NB4 (cell line): ENCODE results near the gene LCNL1.

ENCODE experiments used
- DNase-seq: peaks from one replicate; pipeline ENCODE4 v3.0.0; 2010; ENCODE audit warnings: low read depth
- H3K4me3 ChIP-seq: one replicate; pipeline ENCODE4 v1.5.1; 2011; ENCODE audit warnings: mild to moderate bottlenecking, low read depth, low read length, moderate library complexity
- CTCF ChIP-seq: IDR thresholded peaks from one replicate; pipeline ENCODE4 v1.5.1; 2012; ENCODE audit warnings: low read depth, low read length
- MAX ChIP-seq: IDR thresholded peaks from 2 replicates; pipeline ENCODE4 v1.6.1; 2011; ENCODE audit warnings: low read depth, low read length
- MYC ChIP-seq: IDR thresholded peaks from 2 replicates; pipeline ENCODE4 v1.6.1; 2011; ENCODE audit warnings: low read depth, low read length
- POLR2A ChIP-seq: IDR thresholded peaks from 2 replicates; pipeline ENCODE4 v1.6.1; 2011; ENCODE audit warnings: mild to moderate bottlenecking; ENCODE audit not compliant: insufficient read length; ENCODE audit errors: extremely low read depth

Gene LCNL1

GRCh38 chr9:137012694-137013570 is 30.1 kb downstream of the LCNL1 start:
- no peak overlapping the region for H3K4me3 ChIP-seq
- TF ChIP-seq MYC (no peak), POLR2A (no peak), CTCF (no peak), MAX (no peak)
- no peak for DNase-seq

- TF ChIP-seq CTCF (no peak), MYC (no peak), MAX (no peak), POLR2A (no peak)
- no peak for DNase-seq
- no peak overlapping the region for H3K4me3 ChIP-seq
Observed at GRCh38 chr9:137013571-137013940, 30.8 kb downstream of the LCNL1 start.

- no peak for DNase-seq
- no peak overlapping the region for H3K4me3 ChIP-seq
- TF ChIP-seq CTCF (no peak), MAX (no peak), POLR2A (no peak), MYC (no peak)
Observed at GRCh38 chr9:137014166-137014565, 31.4 kb downstream of the LCNL1 start.

GRCh38 chr9:137014776-137015539 is 32.2 kb downstream of the LCNL1 start:
- no peak for DNase-seq
- no peak for TF ChIP-seq POLR2A
- TF ChIP-seq MAX: no peak
- H3K4me3 ChIP-seq: no peak overlapping the region

- TF ChIP-seq POLR2A (no peak), MAX (no peak), MYC (no peak), CTCF (no peak)
- H3K4me3 ChIP-seq: no peak overlapping the region
- no peak for DNase-seq
Observed at GRCh38 chr9:137015540-137015930, 32.7 kb downstream of the LCNL1 start.

GRCh38 chr9:137015976-137016375 is 33.2 kb downstream of the LCNL1 start:
- no peak for DNase-seq
- no peak overlapping the region for H3K4me3 ChIP-seq
- no peak for TF ChIP-seq MYC
- no peak for TF ChIP-seq CTCF
- TF ChIP-seq POLR2A: no peak
- no peak for TF ChIP-seq MAX
